Activated T-cell treated with anti-CD3 and anti-CD28 coated beads for 1 hour (primary cell): ENCODE data around the gene NIPAL4.
"Not testable (repeated sequence)": the region's sequence is repeated elsewhere in the genome, so short reads cannot be mapped to it uniquely, and the experiment has no call there.

Experiments
- DNase-seq: peaks from one replicate; pipeline ENCODE4 v3.0.0-alpha.2; 2020; ENCODE audit warnings: low read depth

NIPAL4 gene

GRCh38 chr5:157463621-157464518 lies 3.9 kb downstream of the NIPAL4 start:
- DNase-seq, result no peak

DNA sequence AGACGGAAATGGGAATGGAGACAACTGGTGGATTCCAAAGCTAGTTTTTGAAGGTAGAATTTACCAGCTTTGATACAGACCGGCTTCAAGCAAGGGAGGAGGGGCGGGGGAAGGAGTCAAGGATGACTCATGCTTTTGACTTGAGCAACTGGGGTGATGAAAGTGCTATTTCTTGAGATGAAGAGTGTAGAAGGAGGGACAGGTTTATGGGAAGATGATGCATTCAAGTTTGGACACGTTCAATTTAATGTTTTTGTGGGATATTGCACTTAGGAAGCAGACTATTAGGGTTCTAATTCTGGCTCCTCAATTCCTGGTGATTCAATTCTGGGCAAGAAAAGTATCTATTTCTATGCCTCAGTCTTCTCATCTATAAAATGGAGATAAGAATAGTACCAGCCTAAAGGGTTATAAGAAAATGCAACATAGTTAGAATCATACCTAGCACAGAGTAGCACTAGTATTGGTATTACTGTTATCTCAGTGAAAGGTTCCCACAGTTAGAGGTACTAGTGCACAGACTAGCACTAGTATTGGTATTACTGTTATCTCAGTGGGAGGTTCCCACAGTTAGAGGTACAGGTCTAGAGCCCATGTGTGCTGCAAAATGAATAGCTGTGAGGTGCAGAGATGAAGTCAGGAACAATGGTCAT lies 4.6 kb downstream of the NIPAL4 start:
- DNase-seq, result peak; percentile 28

DNA sequence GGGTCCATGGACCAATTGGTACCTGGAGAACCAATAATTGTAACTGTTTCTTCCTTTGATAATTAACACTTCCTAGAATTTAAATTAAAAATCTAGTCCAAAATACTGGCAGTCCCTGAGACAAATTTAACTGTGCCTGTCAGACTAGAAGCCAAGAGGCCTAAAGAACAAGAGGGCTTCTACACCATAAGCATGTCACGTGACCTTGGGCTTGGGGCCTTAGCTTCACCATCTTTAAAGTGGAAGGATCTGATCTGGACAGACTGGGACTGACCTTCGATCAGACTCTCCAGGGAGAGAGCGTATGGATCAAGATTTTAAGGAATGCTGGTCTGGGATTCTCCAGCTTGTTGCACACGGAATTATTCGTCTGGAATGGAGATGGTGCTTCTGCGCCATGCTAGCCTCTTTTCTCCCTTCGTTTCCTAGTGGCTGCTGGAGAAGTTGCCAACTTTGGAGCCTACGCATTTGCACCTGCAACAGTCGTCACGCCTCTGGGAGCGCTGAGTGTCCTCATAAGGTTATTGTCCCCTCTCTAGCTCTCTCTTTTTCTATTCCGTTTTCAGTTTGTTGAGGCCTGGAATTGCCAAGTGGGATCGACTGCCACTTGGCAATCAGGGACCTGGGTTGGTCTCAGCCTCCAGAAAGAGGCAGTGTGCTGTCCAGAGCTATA lies 8.4 kb downstream of the NIPAL4 start:
- no peak for DNase-seq

GRCh38 chr5:157469073-157469472 lies 9.1 kb downstream of the NIPAL4 start:
- no peak for DNase-seq

DNA sequence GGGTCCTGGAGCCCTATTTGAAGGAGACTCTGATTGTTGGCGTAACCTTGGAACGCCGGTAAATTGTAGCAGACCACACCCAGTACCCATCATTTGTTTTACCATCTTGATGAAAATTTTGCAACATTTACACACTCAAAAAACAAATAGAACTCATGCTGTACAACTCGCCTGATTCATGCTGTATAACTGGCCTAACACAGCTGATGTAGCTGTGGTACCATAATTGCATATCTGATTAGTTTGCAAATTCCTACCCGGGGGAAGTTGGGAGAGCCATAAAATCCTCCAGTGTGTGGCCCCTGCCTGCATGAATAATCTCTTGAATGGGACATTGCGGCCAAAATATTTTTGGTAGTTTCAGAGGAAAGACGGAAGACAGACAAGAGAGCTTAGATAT lies 9.7 kb downstream of the NIPAL4 start:
- no peak for DNase-seq

DNA sequence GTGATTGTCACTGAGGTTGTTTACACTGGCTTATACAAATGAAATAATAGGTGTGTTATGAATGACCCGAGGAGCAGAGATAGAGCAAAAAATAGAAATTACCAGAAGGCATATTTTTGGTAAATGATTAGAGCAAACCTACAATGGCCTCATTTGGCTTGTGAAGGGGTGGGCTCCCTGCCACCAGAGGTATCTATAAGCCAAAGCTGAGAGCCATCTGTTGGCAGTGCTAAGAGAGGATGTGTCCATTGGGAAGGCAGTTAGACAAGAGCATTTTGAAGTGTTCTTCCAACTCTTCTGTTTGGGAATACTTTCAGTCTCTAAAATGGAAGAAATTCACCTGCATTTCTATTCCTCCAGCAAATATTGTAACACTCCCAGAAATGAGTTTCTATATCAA lies 10.6 kb downstream of the NIPAL4 start:
- no peak for DNase-seq

DNA sequence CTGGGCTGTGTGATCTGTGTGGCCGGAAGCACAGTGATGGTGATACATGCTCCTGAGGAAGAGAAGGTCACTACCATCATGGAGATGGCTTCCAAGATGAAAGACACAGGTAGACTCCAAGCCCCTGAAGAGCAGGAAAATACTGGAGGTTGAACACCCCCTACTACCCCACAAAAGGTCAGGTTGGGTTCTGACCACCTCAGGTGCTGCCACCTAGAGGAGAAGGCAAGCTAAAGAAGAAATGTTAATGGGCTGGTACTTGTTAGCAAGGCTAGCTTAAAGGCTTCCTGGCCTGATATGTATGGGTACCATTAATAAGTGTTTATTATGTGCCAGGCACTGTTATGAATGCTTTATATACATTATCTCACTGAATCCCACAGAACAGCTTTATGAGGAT lies 11.7 kb downstream of the NIPAL4 start:
- DNase-seq, result no peak

DNA sequence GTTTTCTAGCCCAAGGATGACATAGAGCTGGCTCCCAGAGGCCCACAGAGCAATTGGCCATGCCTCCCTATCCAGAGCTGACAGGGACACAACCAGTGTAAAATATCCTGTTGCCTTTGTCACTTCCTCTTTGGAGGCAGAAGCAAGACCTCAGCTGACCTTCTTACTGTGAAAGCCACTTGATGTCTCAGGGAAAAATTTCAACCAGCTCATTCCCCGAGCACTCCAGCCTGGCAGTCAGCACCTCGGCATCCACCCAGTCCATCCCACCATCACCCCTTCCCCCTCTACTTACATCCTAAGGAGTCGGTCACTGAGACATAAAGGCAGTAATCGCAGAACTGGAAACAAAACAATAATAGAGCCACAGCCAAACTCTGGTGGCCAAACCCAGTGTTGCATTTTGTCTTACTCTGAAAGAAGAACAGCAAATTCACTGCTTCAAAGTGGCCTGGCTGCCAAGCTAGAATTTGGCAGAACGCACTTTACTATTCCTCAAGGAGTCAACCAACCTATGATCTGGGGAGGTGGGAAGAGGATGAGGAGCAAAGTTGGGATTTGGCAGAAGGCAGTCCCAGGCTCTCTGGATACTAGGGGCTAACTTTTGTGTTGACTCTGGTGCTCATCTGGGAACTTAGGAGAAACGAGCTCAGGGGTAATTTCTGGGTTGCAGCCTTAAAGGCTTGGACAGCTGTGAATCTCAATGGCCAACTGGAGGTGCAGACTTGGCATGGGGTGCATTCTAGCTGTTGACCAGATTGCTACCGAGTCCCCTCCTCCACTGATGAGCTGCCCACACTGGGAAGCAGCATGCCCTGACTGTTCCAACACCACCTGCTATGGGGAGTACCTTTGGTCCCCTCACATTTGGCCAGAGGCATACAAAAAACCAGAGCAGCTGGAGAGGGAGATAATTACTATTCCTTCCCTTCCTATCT lies 13.6 kb downstream of the NIPAL4 start:
- DNase-seq, result no peak

DNA sequence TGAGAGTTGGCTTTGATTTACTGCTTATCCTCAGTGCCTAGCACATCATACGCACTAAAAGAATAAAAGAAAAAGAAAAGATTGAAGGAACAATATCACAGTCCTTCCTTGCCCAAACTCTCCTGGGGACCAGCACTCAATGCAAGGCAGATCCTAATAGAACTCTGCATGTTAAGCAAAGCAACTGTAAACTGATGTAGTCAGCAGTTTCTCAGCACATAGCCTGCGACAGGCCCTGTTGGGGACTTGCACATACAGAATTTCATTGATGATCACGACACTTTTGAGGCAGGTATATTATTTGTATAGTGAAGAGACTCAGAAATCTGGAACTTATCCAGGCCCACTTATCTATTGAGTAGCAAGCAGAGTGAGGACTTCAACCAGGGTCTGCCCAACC lies 15.4 kb downstream of the NIPAL4 start:
- no peak for DNase-seq

DNA sequence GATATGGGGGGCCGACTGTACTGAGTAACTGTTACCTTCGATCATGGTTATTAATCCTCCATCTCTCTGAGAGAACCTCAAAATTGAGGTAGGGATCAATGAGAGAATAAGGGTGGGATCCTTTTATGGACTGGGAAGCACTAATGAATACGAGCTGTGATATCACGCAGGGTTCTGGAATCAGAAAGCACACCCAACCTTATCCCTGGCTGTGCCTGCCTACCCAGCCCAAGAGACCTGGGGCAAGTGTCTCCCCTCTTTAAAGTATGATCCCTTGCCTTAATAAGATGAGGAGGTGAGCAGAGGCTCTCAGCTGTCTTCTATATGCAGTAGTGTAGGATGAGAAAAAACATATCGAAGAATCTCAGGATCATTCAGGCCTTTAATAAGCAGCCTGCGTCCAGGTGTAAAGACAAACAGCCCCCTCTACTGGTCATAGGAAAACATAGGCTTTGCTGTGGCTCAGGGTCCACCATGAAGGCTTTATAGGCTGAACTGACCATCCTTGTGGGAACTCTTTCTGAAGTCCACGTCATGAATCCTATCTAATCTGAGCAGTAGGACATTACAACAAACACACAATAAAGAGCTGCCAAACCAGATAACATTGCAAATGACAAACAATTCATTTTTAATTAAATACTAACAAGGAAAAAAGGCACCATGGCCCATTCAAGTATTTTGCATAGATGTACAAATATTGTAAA lies 16.8 kb downstream of the NIPAL4 start:
- no peak for DNase-seq

- no peak for DNase-seq
Measured at GRCh38 chr5:157477814-157478494, 17.9 kb downstream of the NIPAL4 start.

- no peak for DNase-seq
Measured at GRCh38 chr5:157478726-157479125, 18.7 kb downstream of the NIPAL4 start.

GRCh38 chr5:157479166-157479565 lies 19.2 kb downstream of the NIPAL4 start:
- no peak for DNase-seq

GRCh38 chr5:157479612-157480510 lies 19.8 kb downstream of the NIPAL4 start:
- no peak for DNase-seq

DNA sequence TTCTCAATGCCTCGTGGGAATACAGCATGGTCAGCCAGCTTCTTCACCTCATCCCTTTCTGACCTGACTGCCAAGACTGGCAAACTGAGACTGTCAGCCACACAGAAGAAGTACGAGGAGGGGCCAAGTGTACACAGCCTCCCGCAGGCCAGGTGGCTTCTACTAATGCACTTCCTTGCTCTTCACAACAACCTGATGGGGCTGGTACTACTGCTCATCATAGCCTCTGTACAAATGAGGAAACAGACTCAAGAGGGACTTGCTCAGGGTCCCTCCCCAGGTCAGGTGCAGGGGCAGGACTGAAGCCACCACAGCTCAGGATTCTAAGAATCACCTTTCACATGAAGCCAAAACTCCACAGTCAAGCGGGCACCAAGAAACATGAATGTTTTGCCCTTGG lies 21.3 kb downstream of the NIPAL4 start:
- no peak for DNase-seq

DNA sequence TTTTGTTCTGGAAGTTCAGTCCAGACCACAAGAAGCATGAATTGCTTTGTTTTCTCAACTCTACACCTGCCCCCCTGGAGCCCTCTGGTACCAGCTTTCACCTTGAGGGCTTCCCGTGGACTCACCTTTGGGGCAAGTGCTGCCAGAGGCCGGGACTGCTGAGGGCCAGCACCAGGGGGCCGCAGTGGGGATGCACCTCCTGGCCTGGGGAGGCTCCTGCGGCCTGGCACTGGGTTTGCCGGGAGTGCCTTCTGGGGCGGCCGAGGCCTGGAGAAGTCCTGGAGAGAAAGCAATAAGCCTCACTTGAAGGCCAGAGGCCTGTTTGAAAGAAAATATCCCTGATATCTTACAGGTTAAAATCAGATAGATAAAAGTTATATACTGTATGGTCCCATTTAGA lies 21.7 kb downstream of the NIPAL4 start:
- DNase-seq, result no peak

DNA sequence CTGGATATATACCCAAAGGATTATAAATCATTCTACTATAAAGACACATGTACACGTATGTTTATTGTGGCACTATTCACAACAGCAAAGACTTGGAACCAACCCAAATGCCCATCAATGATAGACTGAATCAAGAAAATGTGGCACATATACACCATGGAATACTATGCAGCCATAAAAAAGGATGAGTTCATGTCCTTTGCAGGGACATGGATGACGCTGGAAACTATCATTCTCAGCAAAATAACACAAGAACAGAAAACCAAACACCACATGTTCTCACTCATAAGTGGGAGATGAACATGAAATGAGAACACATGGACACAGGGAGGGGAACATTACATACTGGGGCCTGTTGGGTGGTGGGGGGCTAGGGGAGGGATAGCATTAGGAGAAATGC lies 22.7 kb downstream of the NIPAL4 start:
- not testable (repeated sequence) for DNase-seq

- DNase-seq, result no peak
Measured at GRCh38 chr5:157484768-157485167, 24.8 kb downstream of the NIPAL4 start.

DNA sequence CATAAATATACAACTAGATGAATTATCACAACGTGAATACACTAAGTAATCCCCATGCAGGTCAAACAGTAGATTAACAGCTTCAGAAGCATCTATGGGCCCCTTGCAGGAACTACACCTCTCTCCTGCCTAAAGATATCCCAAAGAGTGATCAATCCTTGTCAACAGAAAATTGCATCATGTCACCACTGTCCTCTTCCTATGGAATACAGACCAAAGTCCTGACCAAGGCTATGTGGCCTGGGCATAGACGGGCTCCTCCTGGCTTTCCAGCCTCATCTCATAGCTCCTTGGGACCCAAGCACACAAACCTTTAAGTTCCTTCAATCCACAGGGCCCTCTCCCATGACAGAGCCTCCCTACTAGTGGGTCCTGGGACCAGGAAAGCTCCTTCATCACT lies 25.3 kb downstream of the NIPAL4 start:
- no peak for DNase-seq

- DNase-seq, result no peak
Measured at GRCh38 chr5:157485811-157486210, 25.8 kb downstream of the NIPAL4 start.
